ENCODE data around the gene GNG8. TPM values are rescaled to one million over a fixed set of nuclear protein-coding genes. Genes with fewer than 3 reads are reported as not detected.

The GNG8 gene
- total RNA-seq, 1 experiment from 2014 or later = not detected

GRCh38 chr19:46609511-46610412, 26.2 kb downstream of the GNG8 start:
- H3K14ac ChIP-seq (ENCODE audit: insufficient read depth, low read length) = no peak overlapping the region
- no peak overlapping the region for H3K4ac ChIP-seq (ENCODE audit: low read depth, low read length)
- WGBS (ENCODE audit: extremely low coverage, insufficient read length, low lambda C conversion rate) = no CpG with 5 or more reads among the region's 30 CpGs
- H2AFZ ChIP-seq (ENCODE audit: low read length) = no peak overlapping the region
- H3T11ph ChIP-seq (ENCODE audit: low read length) = no peak overlapping the region
- H4K91ac ChIP-seq (ENCODE audit: insufficient read length, low read depth, low read length) = no peak overlapping the region
- H3K79me1 ChIP-seq (ENCODE audit: insufficient read depth, low read depth, low read length, poor library complexity, severe bottlenecking) = peaks cover 3% of the 10 kb centered on the region
- H2BK120ac ChIP-seq (ENCODE audit: low read depth, low read length, poor library complexity, severe bottlenecking) = no peak overlapping the region
- H3K23ac ChIP-seq (ENCODE audit: insufficient read length, low read depth, low read length) = no peak overlapping the region
- H2AK5ac ChIP-seq (ENCODE audit: insufficient read length, low read length) = no peak overlapping the region
- no peak overlapping the region for H2BK12ac ChIP-seq (ENCODE audit: insufficient read length, low read depth, low read length)
- H3K27me3 ChIP-seq (ENCODE audit: insufficient read depth, low read length) = no peaks in the 10 kb centered on the region
- no peaks in the 10 kb centered on the region for H3K9me3 ChIP-seq (ENCODE audit: control insufficient read depth, low read depth, low read length)
- Mint-ChIP-seq H3K4me3 (no peak overlapping the region), H3K36me3 (ENCODE audit: insufficient read depth in 1 of 3, low read depth in 3 of 3) (peaks cover 28 to 52% (median 50%) of the 10 kb centered on the region in 3 experiments; a peak in 6 of 7 replicates), H3K27me3 (ENCODE audit: low read depth) (no peaks in the 10 kb centered on the region), H3K4me1 (peaks cover 5 to 9% of the 10 kb centered on the region in 2 experiments; a peak in 2 of 4 replicates), H3K27ac (peak overlapping the region in 1 of 3 experiments; percentile 73; a peak in 2 of 7 replicates), H3K9me3 (no peaks in the 10 kb centered on the region)
- TF ChIP-seq CTCF (conservative IDR thresholded peaks at IDR 0.05) = no peak
- H4K20me1 ChIP-seq (ENCODE audit: control insufficient read depth, insufficient read depth, insufficient read length) = no peaks in the 10 kb centered on the region
- H3K4me2 ChIP-seq (ENCODE audit: insufficient read depth, insufficient read length, low read length) = no peak overlapping the region
- no peak overlapping the region for H2BK15ac ChIP-seq (ENCODE audit: low read depth, low read length)
- no peak overlapping the region for H2BK5ac ChIP-seq (ENCODE audit: insufficient read length, low read length)
- no peaks in the 10 kb centered on the region for H3K4me1 ChIP-seq (ENCODE audit: insufficient read depth, low read length)
- no peak overlapping the region for H3K18ac ChIP-seq (ENCODE audit: insufficient read length, low read depth, low read length)
- no peak overlapping the region for H4K8ac ChIP-seq (replicated peaks; ENCODE audit: insufficient read length, low read depth, low read length)
- no peak overlapping the region for H3K9ac ChIP-seq (ENCODE audit: extremely low read depth, insufficient read length, low read length)
- H3K27ac ChIP-seq (ENCODE audit: insufficient read length, low read depth, low read length) = no peak overlapping the region
- no peak for DNase-seq
- no peak overlapping the region for H4K5ac ChIP-seq (ENCODE audit: insufficient read length, low read depth, low read length)
- no peak overlapping the region for H3K56ac ChIP-seq (ENCODE audit: insufficient read length, low read depth, low read length)
- no peaks in the 10 kb centered on the region for H3K79me2 ChIP-seq (ENCODE audit: insufficient read depth, low read length)
- no peak overlapping the region for H2BK20ac ChIP-seq (ENCODE audit: low read depth, low read length, poor library complexity, severe bottlenecking)
- no peaks in the 10 kb centered on the region for H3K23me2 ChIP-seq (ENCODE audit: insufficient read length, low read depth, low read length, poor library complexity, severe bottlenecking)
